HG02884 (cell line): ENCODE results near the gene SLIT1.
A peak's percentile ranks its signal among the peaks of the same experiment; 100 is the strongest.

Source experiments
- ATAC-seq: cut with Tn5 transposase; IDR thresholded peaks from one replicate; pipeline ENCODE4 v1.9.1; 2021; ENCODE audit warnings: mild to moderate bottlenecking, moderate library complexity; ENCODE audit not compliant: unreplicated experiment

The SLIT1 gene

DNA sequence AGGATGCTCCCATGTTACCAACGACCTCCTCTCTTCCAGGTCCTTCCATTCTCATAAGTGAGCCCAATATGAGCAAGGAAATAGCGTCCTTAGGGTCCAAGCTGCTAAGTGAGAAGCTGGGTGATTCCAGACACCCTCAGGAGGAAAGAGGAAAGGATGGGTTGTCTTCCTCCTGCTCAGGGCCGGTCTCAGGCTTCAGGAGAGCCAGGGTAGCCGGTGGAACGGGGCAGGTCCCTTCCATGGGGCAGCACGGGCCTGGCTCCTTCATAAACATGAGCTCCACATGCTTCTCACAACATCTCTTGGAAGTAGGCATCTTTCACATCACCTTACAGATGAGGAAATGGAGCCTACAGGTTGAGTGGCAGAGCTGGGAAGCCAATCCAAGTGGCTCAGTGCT is 12.7 kb downstream of the SLIT1 start:
- no peak for ATAC-seq

DNA sequence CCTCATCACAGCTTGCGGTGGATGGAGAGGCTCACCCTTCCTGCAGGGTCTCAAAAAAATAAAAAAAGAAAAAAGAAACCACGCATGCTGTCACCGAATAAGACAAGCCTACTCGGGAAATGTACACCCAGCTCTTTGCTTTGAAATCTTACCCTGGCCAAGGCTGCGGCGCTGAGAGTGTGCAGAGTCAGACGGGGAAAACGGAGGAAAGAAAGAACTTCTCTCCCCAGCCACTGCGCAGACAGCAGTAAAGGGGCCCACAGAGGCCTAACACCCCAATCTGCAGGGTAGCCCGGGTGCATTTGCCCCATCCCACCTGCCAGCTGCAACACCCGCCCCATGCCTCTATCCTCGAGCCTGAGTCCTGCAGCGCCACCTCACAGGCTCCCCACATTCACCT is 14.8 kb downstream of the SLIT1 start:
- ATAC-seq, result no peak

DNA sequence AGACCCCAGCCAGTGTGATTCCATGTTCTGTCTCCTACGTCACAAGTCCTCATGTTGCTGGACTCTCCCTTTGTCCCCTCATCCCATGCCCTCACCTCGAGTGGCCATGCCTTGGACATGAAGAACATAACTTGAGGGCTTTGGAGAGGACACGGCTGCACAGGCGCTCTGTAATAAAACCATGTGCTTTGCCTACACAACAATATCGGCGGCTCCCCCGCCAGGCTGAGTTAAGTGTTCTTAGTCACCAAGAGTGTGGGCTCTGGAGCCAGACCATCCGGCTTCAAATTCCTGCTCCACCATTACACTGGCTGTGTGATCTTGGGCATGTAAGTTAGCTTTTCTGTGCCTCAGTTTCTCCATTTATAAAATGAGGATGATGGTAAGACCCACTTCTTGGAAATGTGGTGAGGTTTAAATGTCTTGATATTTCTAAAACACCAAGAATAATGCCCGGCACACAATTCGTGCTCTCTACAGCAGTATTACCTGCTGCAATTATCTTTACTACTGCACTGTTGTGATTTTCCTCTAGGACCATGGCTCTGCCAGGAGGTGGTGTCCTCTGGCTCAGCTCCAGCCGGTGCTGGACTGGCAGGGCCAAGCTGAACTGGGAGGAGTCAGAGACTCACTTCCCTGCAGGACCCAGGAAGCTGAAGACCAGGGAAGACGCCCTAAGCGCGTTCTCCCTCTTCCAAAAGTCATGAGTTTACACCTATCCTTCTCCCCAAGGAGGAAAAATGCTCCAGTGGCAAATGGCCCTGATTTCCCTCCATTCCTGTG is 15.7 kb downstream of the SLIT1 start:
- ATAC-seq, result no peak

DNA sequence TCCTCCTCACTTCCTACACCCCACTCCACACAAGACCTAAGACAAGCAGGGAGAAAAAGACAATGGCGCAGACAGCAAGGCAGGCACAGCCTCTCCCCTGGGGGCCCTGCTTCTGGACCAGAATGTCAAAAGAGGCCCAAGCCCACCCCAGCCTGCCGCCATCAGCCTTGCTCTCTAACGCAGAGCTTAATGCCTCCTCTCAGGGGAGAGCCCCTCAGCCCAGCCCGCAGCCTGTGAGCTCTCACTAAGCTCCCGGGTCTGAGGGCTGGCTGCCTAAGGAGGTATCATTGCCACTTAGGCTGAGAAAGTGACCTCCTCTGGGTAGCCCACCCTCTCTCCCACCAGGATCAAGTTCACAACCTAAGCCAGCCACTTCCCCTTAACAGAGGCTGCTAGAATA is 16.7 kb downstream of the SLIT1 start:
- ATAC-seq, result no peak

DNA sequence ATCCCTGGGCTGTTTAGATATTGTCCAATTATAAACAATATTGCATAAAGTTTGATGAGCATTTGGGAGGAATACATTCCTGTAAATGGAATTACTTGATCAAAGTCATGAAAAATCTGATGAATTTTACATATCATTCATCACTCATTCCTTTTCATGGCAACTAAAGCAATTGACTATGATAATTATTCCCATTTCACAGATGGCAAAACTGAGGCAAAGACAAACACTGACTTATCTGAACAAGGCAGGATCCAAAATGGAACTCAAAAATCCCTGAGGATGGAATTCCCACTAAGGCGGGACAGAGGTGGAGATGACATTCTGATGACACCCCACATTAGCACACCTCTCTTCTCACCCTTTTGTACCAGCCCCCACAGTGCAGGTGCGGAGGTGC is 17.1 kb downstream of the SLIT1 start:
- no peak for ATAC-seq

DNA sequence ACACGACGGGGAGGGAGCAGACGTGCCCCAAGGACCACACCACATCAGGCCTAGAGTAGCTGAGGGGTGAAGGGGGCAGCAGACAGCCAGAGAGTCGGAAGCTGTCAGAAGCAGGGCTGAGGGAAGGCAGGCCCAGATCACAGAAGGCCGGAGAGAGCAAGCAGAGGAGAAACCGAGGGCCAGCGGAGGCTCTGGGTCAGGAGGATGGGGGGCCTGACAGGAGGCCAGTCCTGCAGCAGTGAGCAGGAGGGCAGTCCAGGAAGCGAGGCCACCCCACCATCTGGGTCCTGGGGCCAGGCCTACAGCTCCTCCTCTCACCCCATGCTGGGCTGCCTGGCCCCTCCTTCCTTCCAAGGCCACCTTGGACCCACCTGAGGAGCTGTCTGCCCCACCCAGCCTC is 20.3 kb downstream of the SLIT1 start:
- no peak for ATAC-seq

DNA sequence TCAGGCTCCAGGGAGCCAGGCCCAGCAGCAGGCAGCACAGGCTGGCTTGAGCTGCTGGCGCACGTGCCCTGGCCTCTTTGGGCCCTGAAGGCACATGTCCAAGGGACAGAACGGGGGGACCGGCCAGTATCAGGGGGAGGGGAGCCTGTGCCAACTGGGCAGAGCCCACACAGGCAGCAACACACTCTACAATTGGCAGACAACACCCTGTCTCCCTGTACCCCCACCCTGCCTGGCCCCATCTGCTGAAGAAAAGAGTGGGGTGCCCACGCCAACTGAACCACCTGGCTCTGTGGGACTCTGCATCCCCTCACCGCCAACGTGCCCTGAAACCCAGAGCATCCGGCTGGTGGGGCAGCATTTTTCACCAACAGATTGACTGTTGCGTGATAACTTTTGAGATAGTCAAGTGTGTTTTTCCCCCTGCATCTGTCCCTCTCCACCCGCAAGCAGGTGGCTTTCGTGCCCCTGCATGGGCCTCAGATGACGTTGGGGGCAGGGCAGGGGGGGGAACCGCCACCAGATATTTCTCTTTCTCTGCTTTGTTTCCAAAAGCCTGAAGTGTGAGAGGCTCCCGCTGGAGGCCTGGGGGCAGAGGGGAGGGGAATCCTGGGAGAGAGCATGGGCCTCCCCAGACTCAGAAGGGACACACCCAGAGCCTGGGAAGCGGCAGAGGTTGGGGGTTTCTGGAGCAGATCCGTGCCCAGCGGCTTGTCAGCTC is 21.8 kb downstream of the SLIT1 start:
- no peak for ATAC-seq

DNA sequence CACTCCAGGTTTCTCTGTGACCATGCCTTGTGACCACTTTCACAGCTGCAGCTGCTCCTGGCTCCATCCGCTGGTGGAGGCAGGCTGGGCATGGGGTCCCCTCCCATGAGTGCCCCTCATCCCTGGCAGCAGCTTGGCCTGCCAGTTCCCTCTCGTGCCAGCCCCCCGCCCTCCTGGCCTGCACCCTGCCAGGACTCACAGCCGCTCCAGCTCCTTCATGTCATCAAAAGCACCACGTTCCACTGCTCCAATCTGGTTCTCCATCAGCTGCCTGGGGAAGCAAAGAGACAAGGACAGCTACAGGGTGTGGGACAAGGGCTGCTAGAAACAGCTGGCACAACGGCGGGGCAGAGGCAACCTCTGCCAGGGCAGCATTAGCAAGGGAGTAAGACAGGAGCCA is 22.6 kb downstream of the SLIT1 start:
- no peak for ATAC-seq

DNA sequence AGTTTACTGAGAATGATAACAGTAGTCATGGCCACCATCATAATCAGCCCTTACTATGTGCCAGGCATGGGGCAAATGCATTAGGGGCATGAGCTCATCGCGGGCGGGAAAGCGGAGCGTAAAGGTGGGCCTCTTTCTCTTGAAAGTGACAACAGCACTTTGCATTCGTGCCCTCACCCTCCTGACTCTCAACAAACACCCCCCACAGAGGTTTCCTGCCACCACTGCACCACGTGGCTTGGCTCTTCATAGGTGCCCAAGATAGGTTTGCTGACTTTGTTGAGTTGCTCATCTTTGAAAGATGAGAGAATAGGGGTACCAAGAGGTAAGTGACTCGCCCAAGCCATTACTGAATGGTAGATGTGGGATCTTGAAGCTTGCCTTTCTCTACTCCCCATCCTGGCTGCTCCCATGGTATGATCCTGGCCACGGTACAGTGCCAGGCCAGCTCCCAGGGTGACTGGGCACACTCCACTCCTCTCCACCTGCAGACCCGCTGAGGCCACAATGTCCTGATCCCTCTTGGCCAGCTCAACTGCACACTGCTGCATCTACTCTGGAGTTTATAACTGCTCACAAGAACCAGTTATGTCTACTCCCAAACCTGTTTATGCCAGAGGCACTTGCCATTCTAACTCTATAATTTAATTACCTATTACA is 26.0 kb downstream of the SLIT1 start:
- no peak for ATAC-seq

DNA sequence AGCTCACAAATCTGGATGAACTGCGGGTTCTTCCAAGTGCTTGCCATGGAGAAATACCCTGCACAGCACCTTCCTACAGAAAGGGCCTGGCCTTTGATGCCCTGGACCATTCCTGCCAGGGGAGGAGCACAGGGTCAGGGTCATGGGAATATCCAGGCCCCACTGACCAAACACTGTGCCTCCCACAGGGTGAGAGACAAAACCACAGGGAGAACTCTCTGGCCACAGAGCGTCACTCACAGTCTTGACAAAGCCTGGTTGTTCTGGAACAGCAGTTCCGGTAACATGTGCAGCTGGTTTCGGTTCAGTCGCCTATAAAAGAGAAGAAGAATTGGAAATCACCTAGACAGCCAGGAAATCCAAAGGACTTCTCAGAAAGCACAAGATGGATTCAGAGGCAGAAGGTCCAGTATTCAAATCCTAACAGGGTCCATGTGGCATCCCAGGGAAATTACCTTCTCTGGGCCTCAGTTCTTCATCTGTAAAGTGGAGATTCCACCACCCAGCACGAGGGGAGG is 28.1 kb downstream of the SLIT1 start:
- peak; percentile 50 for ATAC-seq

DNA sequence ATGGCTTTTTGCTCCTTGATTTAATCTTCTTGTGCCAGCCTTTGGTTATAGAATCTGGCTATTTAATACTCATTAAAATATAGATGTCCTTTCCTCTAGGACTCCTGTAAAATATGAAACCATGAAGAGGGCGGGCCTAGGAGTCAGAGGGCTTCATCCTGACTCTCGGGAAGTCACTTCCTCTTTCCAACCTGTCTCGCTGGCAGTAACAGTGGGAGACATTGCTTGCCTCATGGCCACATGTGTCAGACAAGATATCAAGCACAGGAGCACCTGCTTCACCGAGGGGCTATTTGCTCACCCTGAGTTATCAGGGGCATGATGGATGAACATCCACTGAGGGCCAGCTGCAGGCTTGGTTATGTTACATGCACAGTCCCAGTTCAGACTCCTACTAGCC is 31.0 kb downstream of the SLIT1 start:
- no peak for ATAC-seq

DNA sequence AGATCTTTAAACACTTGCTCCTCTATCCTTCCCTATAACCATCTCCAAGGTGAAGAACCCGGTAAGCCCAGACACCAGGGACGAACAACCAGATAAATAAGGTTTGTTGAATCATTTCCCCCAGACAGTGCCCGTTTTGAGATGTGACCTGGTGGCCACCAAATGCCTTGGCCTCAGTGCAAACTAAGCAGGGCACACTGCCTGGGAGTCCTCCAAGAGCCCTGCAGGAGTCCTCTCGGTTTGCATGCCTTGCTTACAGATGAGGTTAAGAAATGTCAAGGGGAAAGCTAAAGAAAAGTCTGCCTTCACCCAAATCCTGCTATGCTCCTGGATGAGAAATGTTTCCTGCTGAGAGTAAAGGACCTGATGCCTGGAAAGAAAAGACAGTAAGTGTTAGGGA is 31.6 kb downstream of the SLIT1 start:
- no peak for ATAC-seq

DNA sequence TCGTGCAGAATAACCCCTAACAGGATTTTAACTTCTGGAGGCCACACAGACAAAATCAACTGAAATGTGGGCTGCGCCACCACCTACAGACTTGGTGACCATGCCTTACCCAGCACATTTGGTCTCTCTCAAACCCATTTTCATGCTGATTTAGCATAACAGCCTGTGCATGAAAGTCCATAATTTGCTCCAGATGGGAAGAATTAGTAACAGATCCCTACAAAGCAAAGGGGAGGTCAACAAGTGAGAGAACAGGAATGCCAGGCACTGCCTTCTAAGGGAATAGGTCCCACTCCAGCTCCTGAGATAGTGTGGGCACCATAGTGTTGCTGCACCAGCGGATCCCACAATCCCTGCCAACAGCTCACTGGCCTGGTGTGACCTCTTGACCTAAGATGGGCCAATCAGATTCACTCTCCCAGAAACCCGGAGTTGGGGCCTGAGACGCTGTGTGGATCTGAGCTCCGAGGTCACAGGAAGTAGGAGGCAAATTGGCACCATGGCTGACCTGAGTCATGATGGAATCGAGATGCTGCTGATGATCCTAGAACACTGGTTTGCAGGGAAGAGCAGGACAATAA is 32.4 kb downstream of the SLIT1 start:
- ATAC-seq, result no peak

DNA sequence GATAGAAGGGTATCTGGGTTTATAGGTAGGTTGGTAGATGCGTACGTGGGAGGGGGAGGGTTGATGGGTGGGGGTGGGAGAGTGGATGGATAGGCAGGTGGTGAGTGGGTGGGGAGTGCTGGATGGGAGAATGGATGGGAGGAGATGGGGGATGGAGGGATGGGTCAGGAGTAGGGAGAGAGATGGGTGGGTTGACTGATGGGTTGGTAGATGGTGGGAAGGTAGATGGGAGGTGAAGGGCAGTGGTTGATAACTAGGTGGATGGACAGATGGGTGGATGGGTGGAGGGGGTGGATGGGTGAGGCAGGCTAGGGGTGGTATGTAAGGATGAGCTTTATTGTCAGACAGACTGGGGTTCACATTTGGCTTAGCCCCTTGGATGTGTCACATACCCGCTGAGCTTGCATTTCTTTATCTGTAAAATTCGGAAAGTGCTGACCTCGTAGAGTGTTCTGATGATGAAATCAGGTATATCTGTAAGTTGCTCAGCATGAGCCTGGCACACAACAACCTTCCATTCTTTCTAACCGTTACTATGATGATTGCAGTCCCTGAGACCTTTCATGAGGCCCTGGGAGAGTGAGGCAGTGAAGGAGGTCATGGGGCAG is 34.3 kb downstream of the SLIT1 start:
- ATAC-seq, result no peak

DNA sequence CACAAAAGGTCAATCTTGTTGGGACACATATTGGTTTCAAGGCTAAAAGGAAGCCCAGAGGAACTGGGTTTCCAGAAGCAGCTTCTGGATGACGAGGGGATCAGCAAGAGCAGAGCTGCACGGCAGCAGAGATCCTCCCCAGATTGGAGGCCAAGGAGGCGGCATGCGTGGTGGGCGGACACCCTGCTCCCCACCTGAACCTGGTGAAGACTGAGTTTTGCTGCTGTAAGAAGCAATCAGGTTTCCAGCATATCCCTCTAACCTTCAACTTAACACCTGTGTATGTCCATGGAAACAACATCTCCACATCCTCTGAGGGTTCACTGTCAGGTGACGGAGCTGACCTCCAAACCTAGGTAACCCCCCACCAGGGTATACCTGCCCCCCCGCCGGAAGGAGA is 35.1 kb downstream of the SLIT1 start:
- no peak for ATAC-seq

DNA sequence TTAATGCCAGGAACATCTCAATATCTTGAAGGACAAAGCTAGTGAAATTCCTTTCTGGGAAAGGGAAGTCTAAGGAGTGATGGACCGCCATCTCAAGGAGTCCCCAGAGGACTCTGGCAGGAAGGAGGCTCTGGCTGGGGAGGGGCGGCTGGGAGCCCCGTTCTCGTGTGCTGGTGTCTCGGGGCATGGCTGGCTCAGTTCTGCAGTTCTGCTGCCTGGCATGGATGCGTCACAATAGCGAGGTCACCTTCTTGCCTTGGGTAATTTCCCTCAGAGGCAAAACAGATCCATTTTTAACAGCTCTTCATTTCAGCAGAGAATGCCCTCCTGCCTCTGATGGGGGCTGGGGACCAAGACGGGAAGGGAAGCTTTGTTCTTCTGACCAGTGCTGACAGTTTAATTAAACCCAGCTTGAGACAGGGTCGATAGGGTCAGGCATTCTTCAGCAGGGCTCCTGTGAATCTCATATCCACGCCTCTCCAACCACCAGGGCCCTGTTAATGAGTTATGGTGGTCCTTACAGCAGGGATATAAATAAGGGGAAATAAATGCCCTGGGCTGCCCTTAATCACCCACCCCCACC is 35.7 kb downstream of the SLIT1 start:
- ATAC-seq, result no peak

DNA sequence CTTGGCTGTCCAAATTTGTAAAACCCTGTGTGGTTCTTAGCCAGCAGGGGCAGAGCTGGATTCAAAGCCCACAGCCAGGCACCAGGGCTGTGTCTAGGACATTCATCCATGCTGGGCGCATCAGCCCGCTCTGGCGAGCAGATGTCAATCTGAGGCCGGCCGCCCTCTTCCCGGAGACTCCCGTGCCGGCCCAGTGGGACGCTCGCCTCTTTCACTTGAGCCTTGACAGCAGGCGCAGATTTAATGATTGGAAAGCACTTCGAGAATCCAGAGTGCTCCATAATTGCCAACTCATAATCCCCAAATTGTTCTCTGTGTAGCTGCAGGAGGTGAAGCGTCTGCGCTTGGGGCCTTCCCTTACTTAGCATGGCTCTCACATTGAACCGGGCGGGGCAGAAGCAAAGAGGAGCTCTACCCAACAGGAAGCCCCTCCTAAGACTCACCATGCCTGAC is 36.7 kb downstream of the SLIT1 start:
- ATAC-seq, result no peak

DNA sequence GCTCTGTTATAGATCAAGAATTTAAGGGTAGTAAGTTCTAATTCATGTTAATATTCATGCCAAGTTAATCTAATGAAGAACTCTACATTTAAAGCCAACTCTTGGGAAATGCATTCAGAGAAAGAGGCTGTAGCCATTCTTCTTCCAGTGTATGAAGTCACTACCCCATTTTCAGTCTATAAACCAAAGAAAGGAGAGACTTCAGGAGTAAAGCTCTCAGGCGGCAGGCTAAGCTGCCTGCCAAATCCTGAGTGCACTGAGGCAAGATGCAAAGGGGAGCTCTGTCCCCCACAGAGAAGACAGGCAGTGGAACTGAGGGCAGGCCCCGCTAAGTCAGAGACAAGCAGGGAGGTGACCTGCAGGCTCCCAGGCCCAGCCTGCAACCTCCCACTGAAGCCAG is 41.5 kb downstream of the SLIT1 start:
- ATAC-seq, result no peak

DNA sequence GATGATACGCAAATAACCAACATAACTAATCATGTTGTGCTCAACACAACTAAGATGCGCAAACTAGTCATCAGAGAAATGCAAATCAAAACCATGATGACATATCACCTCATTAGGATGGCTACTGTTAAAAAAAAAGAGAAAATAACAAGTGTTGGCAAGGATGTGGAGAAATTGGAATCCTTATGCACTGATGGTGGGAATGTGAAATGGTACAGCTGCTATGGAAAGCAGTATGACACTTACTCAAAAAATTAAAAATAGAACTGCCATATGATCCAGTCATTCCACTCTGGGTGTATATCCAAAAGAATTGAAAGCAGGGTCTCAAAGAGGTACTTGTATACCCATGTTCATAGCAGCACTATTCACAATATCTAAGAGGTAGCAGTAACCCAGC is 42.9 kb downstream of the SLIT1 start:
- ATAC-seq, result no peak

DNA sequence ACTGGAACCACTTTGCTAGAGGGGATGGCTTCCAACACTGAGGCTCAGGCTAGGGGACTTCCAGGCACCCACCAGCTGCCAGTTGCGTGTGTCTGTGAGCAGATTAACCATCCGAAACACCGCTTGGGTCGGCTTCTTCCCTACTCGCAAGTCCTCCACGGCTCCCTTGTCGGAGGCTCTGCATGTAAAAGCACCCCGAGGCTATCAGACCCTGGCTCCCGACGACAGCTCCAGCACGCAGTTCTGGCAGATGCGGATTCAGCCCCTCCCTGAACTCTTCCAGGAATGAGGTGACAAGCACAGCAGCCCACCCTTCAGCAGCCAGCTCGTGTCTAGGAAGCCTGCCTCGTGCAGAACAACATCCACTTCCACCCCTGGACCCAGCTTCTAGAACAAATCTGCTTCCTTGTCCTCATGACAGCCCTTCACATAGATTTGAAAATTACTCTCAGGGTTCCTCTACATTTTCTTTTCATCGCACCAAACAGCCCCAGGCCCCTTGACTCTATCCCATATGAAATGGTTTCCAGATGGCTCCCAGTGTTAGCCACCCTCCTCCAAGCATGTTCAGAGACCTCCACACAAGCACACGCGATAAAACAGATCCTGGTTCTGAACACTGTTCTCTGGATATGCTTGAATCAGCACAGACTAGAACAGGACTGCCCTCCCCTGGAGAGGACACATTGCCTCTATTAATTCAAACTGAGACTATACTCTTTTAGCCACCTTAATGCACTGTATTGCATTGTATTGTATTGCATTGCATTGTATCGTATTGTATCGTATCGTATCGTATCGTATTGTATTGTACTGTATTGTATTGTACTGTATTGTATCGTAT is 44.6 kb downstream of the SLIT1 start:
- ATAC-seq, result no peak
